Measurements from ENCODE around the gene ISOC1. TPM values are rescaled to one million over a fixed set of nuclear protein-coding genes. Genes with fewer than 3 reads are reported as not detected.

The ISOC1 gene
- total RNA-seq, 1 donor from 2014 or later, result 19.1 TPM

- Histone ChIP-seq H3K36me3 (no peaks in the 10 kb centered on the region), H3K4me3 (no peak overlapping the region), H3K27me3 (ENCODE audit: low read depth) (no peaks in the 10 kb centered on the region), H3K9me3 (no peaks in the 10 kb centered on the region), H3K4me1 (no peaks in the 10 kb centered on the region), H3K27ac (no peak overlapping the region)
- intact Hi-C loops (cut with DNase I), result no loop called here
- DNase-seq (no peak), ATAC-seq (no peak)
- TF ChIP-seq CTCF (IDR thresholded peaks at IDR 0.05), result no peak
These were observed 25.3 kb upstream of the ISOC1 start for GRCh38 chr5:129069292-129069691.

- DNase-seq (no peak), ATAC-seq (no peak)
- Histone ChIP-seq H3K9me3 (no peaks in the 10 kb centered on the region), H3K27ac (no peak overlapping the region), H3K4me3 (no peak overlapping the region), H3K36me3 (no peaks in the 10 kb centered on the region), H3K4me1 (no peaks in the 10 kb centered on the region), H3K27me3 (ENCODE audit: low read depth) (no peaks in the 10 kb centered on the region)
- no peak for TF ChIP-seq CTCF (IDR thresholded peaks at IDR 0.05)
- intact Hi-C loops (cut with DNase I), result no loop called here
These were observed 21.4 kb upstream of the ISOC1 start for GRCh38 chr5:129073111-129073510.

GRCh38 chr5:129074903-129075302 is 19.6 kb upstream of the ISOC1 start:
- intact Hi-C loops (cut with DNase I), result no loop called here
- no peak overlapping the region for H3K4me3 ChIP-seq
- no peaks in the 10 kb centered on the region for H3K36me3 ChIP-seq
- no peak for TF ChIP-seq CTCF (IDR thresholded peaks at IDR 0.05)
- no peaks in the 10 kb centered on the region for H3K27me3 ChIP-seq (ENCODE audit: low read depth)
- ATAC-seq (no peak), DNase-seq (no peak)
- no peaks in the 10 kb centered on the region for H3K9me3 ChIP-seq
- no peak overlapping the region for H3K27ac ChIP-seq
- no peaks in the 10 kb centered on the region for H3K4me1 ChIP-seq

GRCh38 chr5:129077433-129078075 is 17.0 kb upstream of the ISOC1 start:
- ATAC-seq (no peak), DNase-seq (no peak)
- no peaks in the 10 kb centered on the region for H3K36me3 ChIP-seq
- no peaks in the 10 kb centered on the region for H3K4me1 ChIP-seq
- intact Hi-C loops (cut with DNase I), result no loop called here
- H3K9me3 ChIP-seq, result no peaks in the 10 kb centered on the region
- H3K27ac ChIP-seq, result no peak overlapping the region
- TF ChIP-seq CTCF (IDR thresholded peaks at IDR 0.05), result no peak
- H3K4me3 ChIP-seq, result no peak overlapping the region
- no peaks in the 10 kb centered on the region for H3K27me3 ChIP-seq (ENCODE audit: low read depth)

- Histone ChIP-seq H3K4me3 (no peak overlapping the region), H3K27ac (no peak overlapping the region), H3K4me1 (no peaks in the 10 kb centered on the region), H3K27me3 (ENCODE audit: low read depth) (no peaks in the 10 kb centered on the region), H3K36me3 (no peaks in the 10 kb centered on the region), H3K9me3 (no peaks in the 10 kb centered on the region)
- no peak for DNase-seq
- intact Hi-C loops (cut with DNase I), result no loop called here
- TF ChIP-seq CTCF (IDR thresholded peaks at IDR 0.05), result no peak
- no peak for ATAC-seq
These were observed 16.3 kb upstream of the ISOC1 start for GRCh38 chr5:129078247-129078646.

Measured in lower lobe of right lung (tissue), 2 donors.